CD4-positive, alpha-beta T cell treated with Interleukin-6 at 100 ng/mL for 8 hours (primary cell): ENCODE measurements around the gene LAPTM5.
A peak's percentile ranks its signal among the peaks of the same experiment; 100 is the strongest.
"Not testable (repeated sequence)": the region's sequence is repeated elsewhere in the genome, so short reads cannot be mapped to it uniquely, and the experiment has no call there.

Experiments used
- DNase-seq: peaks from one replicate; pipeline ENCODE4 v3.0.0-alpha.2; 2020; ENCODE audit warnings: mixed read lengths, low spot score

LAPTM5 gene

GRCh38 chr1:30693822-30694221 lies 63.8 kb downstream of the LAPTM5 start:
- no peak for DNase-seq

GRCh38 chr1:30693366-30693765 lies 64.2 kb downstream of the LAPTM5 start:
- no peak for DNase-seq

DNA sequence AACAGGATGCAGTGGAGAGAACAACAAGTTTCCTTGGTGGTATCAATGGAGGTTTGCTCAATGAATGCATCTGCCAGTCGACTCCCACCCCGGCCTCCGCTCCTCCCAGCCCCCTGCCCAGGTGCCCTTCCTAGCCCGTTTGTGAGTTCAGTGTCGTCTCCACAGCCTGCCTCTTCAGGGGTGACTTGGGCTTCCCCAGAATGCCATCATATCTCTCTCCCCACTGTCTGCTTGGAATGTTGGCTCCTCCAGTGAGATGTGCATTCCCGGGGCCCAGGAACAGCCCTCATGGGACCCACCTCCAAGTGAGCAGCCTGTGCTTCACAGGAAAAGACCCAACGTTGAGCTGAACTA lies 64.6 kb downstream of the LAPTM5 start:
- no peak for DNase-seq

GRCh38 chr1:30692201-30692947 lies 65.2 kb downstream of the LAPTM5 start:
- DNase-seq: no peak

DNA sequence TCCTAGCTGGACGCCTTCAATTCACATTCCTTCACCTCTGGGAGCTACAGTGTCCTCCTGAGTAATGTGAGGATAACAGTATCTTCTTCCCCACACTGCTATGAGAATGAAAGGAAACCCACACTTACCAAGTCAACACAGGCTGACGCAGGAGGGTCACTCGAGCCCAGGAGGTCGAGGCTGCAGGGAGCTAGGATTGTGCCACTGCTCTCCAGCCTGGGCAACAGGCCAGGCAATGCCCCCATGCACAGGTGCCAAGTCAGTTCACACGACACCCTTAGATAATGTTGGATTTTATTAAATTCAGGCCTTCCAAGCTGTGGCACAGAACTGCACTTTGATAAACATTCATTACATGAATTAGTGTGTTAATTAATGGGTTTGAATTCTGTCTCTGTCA lies 66.1 kb downstream of the LAPTM5 start:
- no peak for DNase-seq

- no peak for DNase-seq
Observed at GRCh38 chr1:30689901-30690645, 67.5 kb downstream of the LAPTM5 start.

- DNase-seq: no peak
Observed at GRCh38 chr1:30688920-30689794, 68.4 kb downstream of the LAPTM5 start.

DNA sequence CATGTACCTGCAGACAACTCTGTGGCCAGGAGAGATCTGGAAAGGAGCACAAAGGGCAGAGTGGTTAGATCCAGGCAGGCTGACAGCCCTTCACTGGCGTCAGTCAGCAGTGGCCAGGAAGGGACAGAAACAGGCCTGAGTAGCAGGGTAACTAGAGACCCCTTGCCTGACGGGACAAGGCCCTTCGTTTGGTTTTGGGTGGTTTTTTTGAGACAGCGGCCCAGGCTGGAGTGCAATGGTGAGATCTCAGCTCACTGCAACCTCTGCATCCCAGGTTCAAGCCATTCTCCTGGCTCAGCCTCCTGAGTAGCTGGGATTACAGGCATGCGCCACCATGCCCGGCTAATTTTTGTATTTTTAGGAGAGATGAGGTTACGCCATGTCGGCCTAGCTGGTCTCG lies 69.1 kb downstream of the LAPTM5 start:
- DNase-seq: not testable (repeated sequence)

- no peak for DNase-seq
Observed at GRCh38 chr1:30687886-30688285, 69.7 kb downstream of the LAPTM5 start.

GRCh38 chr1:30686236-30686935 lies 71.2 kb downstream of the LAPTM5 start:
- DNase-seq: no peak

GRCh38 chr1:30685796-30686165 lies 71.8 kb downstream of the LAPTM5 start:
- no peak for DNase-seq

DNA sequence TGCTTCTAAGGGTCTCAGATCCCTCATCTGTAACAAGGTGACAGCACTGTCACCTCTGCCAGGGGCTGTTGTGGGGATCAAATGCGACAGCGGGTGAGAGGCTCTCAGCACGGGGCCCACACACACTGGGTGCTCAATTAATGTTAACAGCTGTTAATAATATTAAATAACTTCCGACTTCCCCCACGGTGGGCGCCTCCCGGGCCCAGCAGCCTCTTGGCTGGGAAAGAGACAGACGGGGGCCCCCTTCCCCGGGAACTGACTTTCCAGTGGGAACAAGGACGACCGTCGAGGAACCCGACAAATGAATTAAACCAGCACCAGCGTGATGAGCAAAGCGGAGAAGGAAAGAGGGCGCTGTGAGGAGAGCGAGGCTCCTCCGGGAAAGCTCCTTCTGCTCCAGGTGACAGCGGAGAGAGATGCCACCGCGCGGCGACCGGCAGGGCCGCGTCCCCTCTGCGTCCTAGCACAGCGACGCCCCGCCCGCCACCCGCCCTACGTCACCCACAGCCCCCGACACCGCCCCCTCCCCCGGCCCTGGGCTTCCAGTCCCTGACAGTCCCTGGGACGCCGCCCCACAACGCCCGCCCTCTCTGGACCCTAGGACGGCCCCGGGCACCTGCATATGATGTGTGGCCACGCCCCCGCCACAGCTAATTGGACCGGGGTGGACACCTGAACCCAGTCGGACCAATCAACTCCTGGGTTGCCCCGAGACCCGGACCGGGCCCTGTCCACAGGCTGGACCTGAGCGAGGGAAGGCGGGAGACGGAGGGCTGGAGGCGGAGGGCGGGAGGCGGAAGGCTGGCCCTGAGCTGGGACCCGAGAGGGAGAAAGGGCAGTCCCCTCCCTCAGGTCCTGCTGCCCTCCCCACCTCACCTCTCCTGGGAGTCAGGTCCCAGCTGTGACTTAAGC lies 72.4 kb downstream of the LAPTM5 start:
- peak; percentile 6 for DNase-seq

GRCh38 chr1:30684259-30684658 lies 73.3 kb downstream of the LAPTM5 start:
- DNase-seq: no peak

- no peak for DNase-seq
Observed at GRCh38 chr1:30683699-30684098, 73.9 kb downstream of the LAPTM5 start.
